ENCODE measurements around the gene NOL6. TPM values are rescaled to one million over a fixed set of nuclear protein-coding genes. Genes with fewer than 3 reads are reported as not detected.

NOL6 gene
- polyA plus RNA-seq, 2 of the 4 experiments (the other 2 are of a cell fraction) = 49.5 to 52.0 TPM

GRCh38 chr9:33415501-33416038 lies 58.2 kb downstream of the NOL6 start (continued):
- TF ChIP-seq NPAS2 (CRISPR knock-in tag; IDR thresholded peaks at IDR 0.05; ENCODE audit: borderline replicate concordance) (no peak), EHF (CRISPR knock-in tag; IDR thresholded peaks at IDR 0.05) (peak; percentile 82; the same call in 1 of the 2 replicates), JUNB (IDR thresholded peaks at IDR 0.05) (peak; percentile 72), TP53 (CRISPR knock-in tag; IDR thresholded peaks at IDR 0.05) (no peak), HOXB5 (CRISPR knock-in tag; IDR thresholded peaks at IDR 0.05) (peak; percentile 59; the same call in 1 of the 2 replicates), PBX3 (IDR thresholded peaks at IDR 0.05) (0 out of 2 replicates have a peak, but pooled peaks have one; percentile 22), ELK1 (IDR thresholded peaks at IDR 0.05; ENCODE audit: low read depth, low read length) (no peak), KDM5A (IDR thresholded peaks at IDR 0.05) (no peak), HOXB13 (CRISPR knock-in tag; IDR thresholded peaks at IDR 0.05; ENCODE audit: low read depth) (no peak), CBX8 (IDR thresholded peaks at IDR 0.05) (no peak), NFE2L2 (conservative IDR thresholded peaks at IDR 0.05; ENCODE audit: low read length) (no peak), FOXS1 (CRISPR knock-in tag; IDR thresholded peaks at IDR 0.05) (no peak), BCL3 (IDR thresholded peaks at IDR 0.05) (peak; percentile 77; the same call in 2 of the 3 replicates), ZFP36 (IDR thresholded peaks at IDR 0.05; ENCODE audit: borderline replicate concordance, partially characterized antibody) (peak; percentile 86), RFX5 (IDR thresholded peaks at IDR 0.05) (peak; percentile 45; the same call in 1 of the 2 replicates), MAFK (IDR thresholded peaks at IDR 0.05; ENCODE audit: partially characterized antibody) (no peak), POLR2AphosphoS2 (conservative IDR thresholded peaks at IDR 0.05; ENCODE audit: low read length) (no peak), HEYL (CRISPR knock-in tag; IDR thresholded peaks at IDR 0.05) (no peak), PHF8 (IDR thresholded peaks at IDR 0.05; ENCODE audit: borderline replicate concordance, low read depth) (no peak), ZNF302 (CRISPR knock-in tag; IDR thresholded peaks at IDR 0.05) (no peak), EP300 (IDR thresholded peaks at IDR 0.05) (peak; percentile 83 to 91; a peak in 4 of 5 replicates), JUN (IDR thresholded peaks at IDR 0.05) (peak; percentile 97), E2F6 (IDR thresholded peaks at IDR 0.05; ENCODE audit: borderline replicate concordance, low read depth) (no peak), RCOR1 (IDR thresholded peaks at IDR 0.05; ENCODE audit: low read depth, low read length) (no peak)

GRCh38 chr9:33414889-33415500 lies 58.7 kb downstream of the NOL6 start:
- TF ChIP-seq PHF8 (IDR thresholded peaks at IDR 0.05; ENCODE audit: borderline replicate concordance, low read depth) (no peak), HEYL (CRISPR knock-in tag; IDR thresholded peaks at IDR 0.05) (no peak), RCOR1 (IDR thresholded peaks at IDR 0.05; ENCODE audit: low read depth, low read length) (no peak), BHLHE40 (IDR thresholded peaks at IDR 0.05; ENCODE audit: low read depth, low read length) (no peak), HES2 (IDR thresholded peaks at IDR 0.05) (no peak), ATOH8 (CRISPR knock-in tag; IDR thresholded peaks at IDR 0.05; ENCODE audit: low read depth) (no peak), NFE2L2 (conservative IDR thresholded peaks at IDR 0.05; ENCODE audit: low read length) (no peak), ESRRA (IDR thresholded peaks at IDR 0.05; ENCODE audit: borderline replicate concordance, low read length) (no peak), ZSCAN20 (CRISPR knock-in tag; IDR thresholded peaks at IDR 0.05) (no peak), TFCP2L1 (CRISPR knock-in tag; IDR thresholded peaks at IDR 0.05) (no peak), GATA3 (IDR thresholded peaks at IDR 0.05; ENCODE audit: borderline replicate concordance) (no peak), CEBPB (IDR thresholded peaks at IDR 0.05) (no peak), RFX5 (IDR thresholded peaks at IDR 0.05) (no peak)
- ChIA-PET POLR2A (interaction anchor here (1.0 to 1.3 kb wide), 2 partner anchors 10 to 59 kb away, joined by 3 to 5 read pairs; partner anchors contain the start of gene NOL6), CTCF (interaction anchor here (0.5 to 12.6 kb wide), 27 partner anchors 8 to 306 kb away, joined by 3 to 177 read pairs (median 5); partner anchors contain the start of genes AQP3, AQP7, BAG1 and CHMP5)
- H3K9me3 ChIP-seq = no peaks in the 10 kb centered on the region
- WGBS (ENCODE audit: missing lambda C conversion rate) = 30% methylated on average over 5 of the region's 13 CpGs
- H3K4me1 ChIP-seq = peaks cover 41% of the 10 kb centered on the region
- peak; percentile 0 to 2; a peak in 2 of 6 replicates for ATAC-seq
- no peak for DNase-seq (ENCODE audit: low read depth in 1 of 2, low spot score in 1 of 2)
- peak overlapping the region; percentile 75 for H3K4me2 ChIP-seq
- H3K4me3 ChIP-seq = no peak overlapping the region
- no peak for FAIRE-seq
- peak overlapping the region; percentile 72 to 87 for H3K27ac ChIP-seq
